Vagina (tissue), 2 donors: ENCODE measurements around the gene PLXNB1. TPM values are rescaled to one million over a fixed set of nuclear protein-coding genes. Genes with fewer than 3 reads are reported as not detected.

Experiments used
- DNase-seq, 2 donors: peaks; one replicate each; pipeline ENCODE4 v3.0.0-alpha.2; 2017; ENCODE audit errors: extremely low spot score in 2 of 2
- H3K27ac ChIP-seq: fragments of 200-600 bp; sonication (generic); one replicate; pipeline ENCODE4 v1.5.1; 2019
- H3K27me3 ChIP-seq: fragments of 200-600 bp; sonication (generic); one replicate; pipeline ENCODE4 v1.5.1; 2019
- H3K36me3 ChIP-seq, 2 donors: fragments of 200-600 bp; sonication (generic); one replicate each; pipeline ENCODE4 v1.5.1; 2017 to 2019
- H3K4me1 ChIP-seq: fragments of 200-600 bp; sonication (generic); one replicate; pipeline ENCODE4 v1.5.1; 2019
- H3K4me3 ChIP-seq, 2 donors: fragments of 200-600 bp; sonication (generic); 1 replicate in 1 of 2; 2 replicates in 1 of 2; pipeline ENCODE4 v1.5.1; 2016 to 2019
- H3K9me3 ChIP-seq: fragments of 200-600 bp; sonication (generic); one replicate; pipeline ENCODE4 v1.5.1; 2019
- CTCF ChIP-seq, 3 experiments: fragments of 450-650 bp in 2 of 3; fragments of 200-600 bp in 1 of 3; sonication (generic) in 1 of 3; IDR thresholded peaks; one replicate each; pipeline ENCODE4 v1.5.1; 2017 to 2019; ENCODE audit warnings: antibody characterized with exemption in 3 of 3, mild to moderate bottlenecking in 2 of 3, moderate library complexity in 2 of 3
- POLR2A ChIP-seq, 2 donors: fragments of 450-650 bp; IDR thresholded peaks; one replicate each; pipeline ENCODE4 v1.6.1; 2017; ENCODE audit warnings: antibody characterized with exemption in 2 of 2, mild to moderate bottlenecking in 2 of 2, moderate library complexity in 2 of 2
- POLR2AphosphoS5 ChIP-seq, 2 donors: sonication (generic); formaldehyde crosslinking; IDR thresholded peaks; one replicate each; pipeline ENCODE4 v1.9.0; 2017; ENCODE audit warnings: antibody characterized with exemption in 2 of 2, mild to moderate bottlenecking in 2 of 2, low read depth in 1 of 2; ENCODE audit not compliant: insufficient read depth in 1 of 2
- intact Hi-C: fragments of 100-400 bp; cut with DNase I; formaldehyde crosslinking; loops from one replicate; pipeline ENCODE4 v1.15.1; 2023
- total RNA-seq: library from RNA; depleted of rRNA; stranded (reverse); fragments of >200 nt; gene quantifications from one replicate; pipeline ENCODE4 v1.2.3, GENCODE V29; 2016

Gene PLXNB1
- total RNA-seq, 1 donor from 2014 or later, result 257 TPM

GRCh38 chr3:48432411-48433371, 2.8 kb upstream of the PLXNB1 start:
- H3K36me3 ChIP-seq, result no peaks in the 10 kb centered on the region
- intact Hi-C loops, result loop anchor here (10.0 kb wide), 1 partner anchor 158 kb away; no protein-coding TSS in a partner anchor
- peak overlapping the region; percentile 85 for H3K27ac ChIP-seq
- peaks cover 71% of the 10 kb centered on the region for H3K4me1 ChIP-seq
- no peaks in the 10 kb centered on the region for H3K9me3 ChIP-seq
- no peak for DNase-seq
- peak overlapping the region in 1 of 2 donors; percentile 22 for H3K4me3 ChIP-seq
- TF ChIP-seq POLR2AphosphoS5 (IDR thresholded peaks at IDR 0.05; ENCODE audit: insufficient read depth in 1 of 2, low read depth in 1 of 2) (peak; percentile 52 to 60), CTCF (IDR thresholded peaks at IDR 0.05) (no peak)
- no peaks in the 10 kb centered on the region for H3K27me3 ChIP-seq

- no peaks in the 10 kb centered on the region for H3K27me3 ChIP-seq
- peaks cover 83% of the 10 kb centered on the region for H3K4me1 ChIP-seq
- intact Hi-C loops, result loop anchor here (10.0 kb wide), 1 partner anchor 157 kb away; no protein-coding TSS in a partner anchor
- no peaks in the 10 kb centered on the region for H3K9me3 ChIP-seq
- no peak for DNase-seq
- peak overlapping the region; percentile 85 for H3K27ac ChIP-seq
- H3K4me3 ChIP-seq, result no peak overlapping the region
- no peak for TF ChIP-seq POLR2AphosphoS5 (IDR thresholded peaks at IDR 0.05; ENCODE audit: insufficient read depth in 1 of 2, low read depth in 1 of 2)
- TF ChIP-seq CTCF (IDR thresholded peaks at IDR 0.05), result no peak
- no peak for TF ChIP-seq POLR2A (IDR thresholded peaks at IDR 0.05)
- no peaks in the 10 kb centered on the region for H3K36me3 ChIP-seq
Observed at GRCh38 chr3:48431224-48432029, 1.5 kb upstream of the PLXNB1 start.

GRCh38 chr3:48430708-48431101, 819 bp upstream of the PLXNB1 start:
- Histone ChIP-seq H3K9me3 (no peaks in the 10 kb centered on the region), H3K27ac (peak overlapping the region; percentile 85), H3K36me3 (no peaks in the 10 kb centered on the region), H3K4me3 (no peak overlapping the region), H3K4me1 (peaks cover 89% of the 10 kb centered on the region), H3K27me3 (no peaks in the 10 kb centered on the region)
- no peak for TF ChIP-seq POLR2AphosphoS5 (IDR thresholded peaks at IDR 0.05; ENCODE audit: insufficient read depth in 1 of 2, low read depth in 1 of 2)
- no peak for TF ChIP-seq POLR2A (IDR thresholded peaks at IDR 0.05)
- TF ChIP-seq CTCF (IDR thresholded peaks at IDR 0.05), result no peak
- intact Hi-C loops, result loop anchor here (10.0 kb wide), 1 partner anchor 156 kb away; no protein-coding TSS in a partner anchor
- no peak for DNase-seq

- Histone ChIP-seq H3K4me1 (peaks cover 89% of the 10 kb centered on the region), H3K4me3 (peak overlapping the region; percentile 79 to 97), H3K36me3 (no peaks in the 10 kb centered on the region), H3K9me3 (no peaks in the 10 kb centered on the region), H3K27me3 (no peaks in the 10 kb centered on the region), H3K27ac (peak overlapping the region; percentile 85)
- TF ChIP-seq POLR2AphosphoS5 (IDR thresholded peaks at IDR 0.05; ENCODE audit: insufficient read depth in 1 of 2, low read depth in 1 of 2) (no peak), POLR2A (IDR thresholded peaks at IDR 0.05) (no peak), CTCF (IDR thresholded peaks at IDR 0.05) (no peak)
- no peak for DNase-seq
- intact Hi-C loops, result no loop called here
Observed at GRCh38 chr3:48429317-48429959, 448 bp downstream of the PLXNB1 start.
